Esophagus squamous epithelium (tissue), 4 donors: ENCODE data around the gene GPR34.

ENCODE experiments used
- CTCF ChIP-seq, 6 experiments: fragments of 450-650 bp in 4 of 6; fragments of 200-600 bp in 2 of 6; sonication (generic) in 2 of 6; IDR thresholded peaks; one replicate each; pipeline ENCODE4 v1.5.1; 2016 to 2019; ENCODE audit warnings: antibody characterized with exemption in 6 of 6, mild to moderate bottlenecking in 4 of 6, moderate library complexity in 4 of 6
- POLR2A ChIP-seq, 4 donors: fragments of 450-650 bp; IDR thresholded peaks; one replicate each; pipeline ENCODE4 v1.6.1; 2017; ENCODE audit warnings: antibody characterized with exemption in 4 of 4, mild to moderate bottlenecking in 4 of 4, moderate library complexity in 3 of 4

DNA sequence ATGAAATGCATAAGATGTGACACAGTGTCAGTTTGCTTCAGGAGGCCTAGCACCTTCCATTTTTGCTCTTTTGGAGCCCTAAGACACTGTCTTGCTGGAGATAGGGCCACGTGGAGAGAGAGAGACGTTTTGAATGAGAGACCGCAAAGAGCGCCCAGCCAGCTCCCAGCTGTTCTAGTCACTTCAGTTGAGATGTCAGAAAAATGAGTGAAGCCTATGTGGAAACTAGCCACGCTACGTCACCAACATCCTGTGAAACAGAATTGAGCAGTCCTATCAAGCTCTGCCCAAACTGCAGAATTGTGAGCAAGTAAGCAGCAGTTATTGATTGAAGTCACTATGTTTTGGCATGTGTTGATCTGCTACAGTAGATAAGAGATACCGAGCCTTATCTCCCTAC is 48.3 kb downstream of the GPR34 start:
- TF ChIP-seq POLR2A (IDR thresholded peaks at IDR 0.05): no peak
- no peak for TF ChIP-seq CTCF (IDR thresholded peaks at IDR 0.05)
